ENCODE data around the gene PHTF1. TPM values are rescaled to one million over a fixed set of nuclear protein-coding genes. Genes with fewer than 3 reads are reported as not detected.

The PHTF1 gene
- total and polyA plus RNA-seq, 10 of the 15 experiments (the other 5 are each of a cell fraction or from before 2014, with no cell fraction given), result 7.8 to 37.6 (median 24.1) TPM

DNA sequence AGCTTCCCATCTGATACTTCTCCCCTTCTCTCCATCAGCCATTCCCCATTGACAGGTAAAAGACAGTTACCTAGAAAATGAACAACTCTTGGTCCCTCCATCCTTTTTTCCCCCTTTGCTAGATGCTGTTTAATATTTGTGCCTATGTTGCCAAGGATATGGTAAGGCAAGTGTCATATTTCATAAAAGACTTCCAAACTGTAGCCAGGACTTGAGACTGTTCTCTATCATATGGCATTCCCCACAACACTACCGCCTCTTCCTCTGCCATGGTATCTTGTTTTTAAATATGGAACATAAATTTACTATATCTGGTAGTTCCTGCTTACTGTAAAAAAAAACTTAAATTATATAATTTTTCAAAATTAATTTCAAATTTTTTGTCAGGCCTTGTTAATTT lies 97.2 kb downstream of the PHTF1 start:
- H4K20me1 ChIP-seq (ENCODE audit: control insufficient read depth, insufficient read depth), result no peaks in the 10 kb centered on the region
- in situ Hi-C loops (cut with MboI) (no loop called here), intact Hi-C loops (cut with micrococcal nuclease; ENCODE audit: unreplicated experiment) (no loop called here)
- no peaks in the 10 kb centered on the region for H3K27me3 ChIP-seq (replicated peaks in 1 of 2; ENCODE audit: control insufficient read depth in 2 of 2, insufficient read depth in 2 of 2, low read length in 1 of 2)
- 100% methylated on average over 1 of the region's 1 CpG for WGBS (ENCODE audit: insufficient coverage, insufficient replicate concordance, low lambda C conversion rate, missing lambda C conversion rate)
- CTCF ChIA-PET, result no interaction called here
- no peaks in the 10 kb centered on the region for H3K79me2 ChIP-seq (ENCODE audit: control insufficient read depth, insufficient read depth, low read length)
- ATAC-seq (no peak), FAIRE-seq (no peak), DNase-seq (ENCODE audit: low read depth, low spot score) (no peak)
- no peaks in the 10 kb centered on the region for H3K4me1 ChIP-seq (ENCODE audit: control insufficient read depth, insufficient read depth, low read length)
- SMC1A ChIA-PET (ENCODE audit: uncharacterized antibody, unreplicated experiment), result no interaction called here
- H3K9ac ChIP-seq (ENCODE audit: control insufficient read depth, insufficient read depth, low read length), result no peak overlapping the region
- TF ChIP-seq WRNIP1 (IDR thresholded peaks at IDR 0.05; ENCODE audit: borderline replicate concordance, low read depth, low read length) (no peak), RB1 (IDR thresholded peaks at IDR 0.05; ENCODE audit: borderline replicate concordance) (no peak)
- H3K36me3 ChIP-seq (ENCODE audit: control insufficient read depth in 2 of 2, insufficient read depth in 2 of 2, low read length in 1 of 2), result no peaks in the 10 kb centered on the region
- BruUV-seq (replicated peaks), result no TSS peak
- POLR2A ChIA-PET, result no interaction called here
- no peak overlapping the region for H2AFZ ChIP-seq (ENCODE audit: control insufficient read depth, low read depth, low read length)
- no peak overlapping the region for H3K27ac ChIP-seq (ENCODE audit: control insufficient read depth, insufficient read depth)
- H3K9me3 ChIP-seq (replicated peaks; ENCODE audit: control insufficient read depth, insufficient read depth, low read length), result no peaks in the 10 kb centered on the region
- no peak overlapping the region for H3K4me3 ChIP-seq
- RAD21 ChIA-PET (ENCODE audit: unreplicated experiment), result no interaction called here
- H3K4me2 ChIP-seq (ENCODE audit: control insufficient read depth, insufficient read depth), result no peak overlapping the region

DNA sequence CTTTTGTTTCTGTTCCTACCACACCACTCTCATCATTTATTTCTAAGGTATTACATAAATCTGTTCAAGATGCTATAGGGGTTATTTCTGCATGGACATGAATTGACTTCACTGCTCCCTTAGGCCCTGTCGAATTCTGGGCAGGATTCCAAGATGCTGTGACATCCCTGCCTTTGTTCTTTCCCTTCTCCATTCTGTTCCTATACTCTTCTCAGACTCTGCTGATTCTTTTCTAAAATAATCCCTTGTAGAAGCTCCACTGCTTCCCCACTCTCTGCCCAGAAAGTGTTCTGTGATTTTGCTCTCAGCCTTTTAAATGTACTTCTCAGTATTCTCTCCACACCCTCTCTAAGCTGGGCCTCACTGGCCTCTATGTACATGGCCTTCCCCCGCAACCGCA lies 99.2 kb downstream of the PHTF1 start:
- H3K9me3 ChIP-seq (replicated peaks; ENCODE audit: control insufficient read depth, insufficient read depth, low read length), result no peaks in the 10 kb centered on the region
- FAIRE-seq (no peak), DNase-seq (ENCODE audit: low read depth, low spot score) (no peak), ATAC-seq (no peak)
- in situ Hi-C loops (cut with MboI), result no loop called here
- BruUV-seq (replicated peaks), result no TSS peak
- intact Hi-C loops (cut with micrococcal nuclease; ENCODE audit: unreplicated experiment), result no loop called here
- H3K4me3 ChIP-seq, result no peak overlapping the region
- POLR2A ChIA-PET, result no interaction called here
- H3K4me1 ChIP-seq (ENCODE audit: control insufficient read depth, insufficient read depth, low read length), result no peaks in the 10 kb centered on the region
- H2AFZ ChIP-seq (ENCODE audit: control insufficient read depth, low read depth, low read length), result no peak overlapping the region
- H3K4me2 ChIP-seq (ENCODE audit: control insufficient read depth, insufficient read depth), result no peak overlapping the region
- H3K36me3 ChIP-seq (ENCODE audit: control insufficient read depth in 2 of 2, insufficient read depth in 2 of 2, low read length in 1 of 2), result no peaks in the 10 kb centered on the region
- RAD21 ChIA-PET (ENCODE audit: unreplicated experiment), result no interaction called here
- SMC1A ChIA-PET (ENCODE audit: uncharacterized antibody, unreplicated experiment), result interaction anchor here (0.6 kb wide), 1 partner anchor 44 kb away, joined by 3 read pairs; no protein-coding TSS in a partner anchor
- 69% methylated on average over 3 of the region's 3 CpGs for WGBS (ENCODE audit: insufficient coverage, insufficient replicate concordance, low lambda C conversion rate, missing lambda C conversion rate)
- no peaks in the 10 kb centered on the region for H4K20me1 ChIP-seq (ENCODE audit: control insufficient read depth, insufficient read depth)
- no peak overlapping the region for H3K27ac ChIP-seq (ENCODE audit: control insufficient read depth, insufficient read depth)
- H3K9ac ChIP-seq (ENCODE audit: control insufficient read depth, insufficient read depth, low read length), result no peak overlapping the region
- CTCF ChIA-PET, result no interaction called here
- no peaks in the 10 kb centered on the region for H3K27me3 ChIP-seq (replicated peaks in 1 of 2; ENCODE audit: control insufficient read depth in 2 of 2, insufficient read depth in 2 of 2, low read length in 1 of 2)
- H3K79me2 ChIP-seq (ENCODE audit: control insufficient read depth, insufficient read depth, low read length), result no peaks in the 10 kb centered on the region
- TF ChIP-seq SREBF1 (IDR thresholded peaks at IDR 0.05; ENCODE audit: low read length) (no peak), ATF7 (IDR thresholded peaks at IDR 0.05; ENCODE audit: low read depth) (no peak), CBFB (IDR thresholded peaks at IDR 0.05; ENCODE audit: low read depth) (no peak), SRF (IDR thresholded peaks at IDR 0.05; ENCODE audit: low read depth in 2 of 2, low read length in 2 of 2) (no peak), MEF2B (IDR thresholded peaks at IDR 0.05; ENCODE audit: partially characterized antibody, poor library complexity, severe bottlenecking) (no peak), BMI1 (IDR thresholded peaks at IDR 0.05; ENCODE audit: borderline replicate concordance) (no peak), SMC3 (IDR thresholded peaks at IDR 0.05; ENCODE audit: borderline replicate concordance, low read length) (no peak), ZNF217 (IDR thresholded peaks at IDR 0.05) (no peak), YBX1 (IDR thresholded peaks at IDR 0.05) (no peak), BRCA1 (IDR thresholded peaks at IDR 0.05; ENCODE audit: low read depth, low read length) (no peak)
- TF ChIP-seq, protein P1, sequence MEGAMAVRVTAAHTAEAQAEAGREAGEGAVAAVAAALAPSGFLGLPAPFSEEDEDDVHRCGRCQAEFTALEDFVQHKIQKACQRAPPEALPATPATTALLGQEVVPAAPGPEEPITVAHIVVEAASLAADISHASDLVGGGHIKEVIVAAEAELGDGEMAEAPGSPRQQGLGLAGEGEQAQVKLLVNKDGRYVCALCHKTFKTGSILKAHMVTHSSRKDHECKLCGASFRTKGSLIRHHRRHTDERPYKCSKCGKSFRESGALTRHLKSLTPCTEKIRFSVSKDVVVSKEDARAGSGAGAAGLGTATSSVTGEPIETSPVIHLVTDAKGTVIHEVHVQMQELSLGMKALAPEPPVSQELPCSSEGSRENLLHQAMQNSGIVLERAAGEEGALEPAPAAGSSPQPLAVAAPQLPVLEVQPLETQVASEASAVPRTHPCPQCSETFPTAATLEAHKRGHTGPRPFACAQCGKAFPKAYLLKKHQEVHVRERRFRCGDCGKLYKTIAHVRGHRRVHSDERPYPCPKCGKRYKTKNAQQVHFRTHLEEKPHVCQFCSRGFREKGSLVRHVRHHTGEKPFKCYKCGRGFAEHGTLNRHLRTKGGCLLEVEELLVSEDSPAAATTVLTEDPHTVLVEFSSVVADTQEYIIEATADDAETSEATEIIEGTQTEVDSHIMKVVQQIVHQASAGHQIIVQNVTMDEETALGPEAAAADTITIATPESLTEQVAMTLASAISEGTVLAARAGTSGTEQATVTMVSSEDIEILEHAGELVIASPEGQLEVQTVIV (IDR thresholded peaks at IDR 0.05; ENCODE audit: borderline replicate concordance, partially characterized antibody), result no peak
- TF ChIP-seq, protein P2, sequence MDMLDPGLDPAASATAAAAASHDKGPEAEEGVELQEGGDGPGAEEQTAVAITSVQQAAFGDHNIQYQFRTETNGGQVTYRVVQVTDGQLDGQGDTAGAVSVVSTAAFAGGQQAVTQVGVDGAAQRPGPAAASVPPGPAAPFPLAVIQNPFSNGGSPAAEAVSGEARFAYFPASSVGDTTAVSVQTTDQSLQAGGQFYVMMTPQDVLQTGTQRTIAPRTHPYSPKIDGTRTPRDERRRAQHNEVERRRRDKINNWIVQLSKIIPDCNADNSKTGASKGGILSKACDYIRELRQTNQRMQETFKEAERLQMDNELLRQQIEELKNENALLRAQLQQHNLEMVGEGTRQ (IDR thresholded peaks at IDR 0.05; ENCODE audit: borderline replicate concordance, low read depth, low read length), result no peak
